ENCODE measurements around the gene PGGHG. TPM values are rescaled to one million over a fixed set of nuclear protein-coding genes. Genes with fewer than 3 reads are reported as not detected.
A peak's percentile ranks its signal among the peaks of the same experiment; 100 is the strongest.

PGGHG gene
- total and polyA plus RNA-seq, 2 of the 13 experiments (the other 11 are each of a cell fraction or from before 2014, with no cell fraction given), result 5.9 to 14.8 TPM

- 0% methylated on average over 1 of the region's 8 CpGs for WGBS (ENCODE audit: low lambda C conversion rate)
- no peak for FAIRE-seq
- in situ Hi-C loops (cut with HindIII; ENCODE audit: extremely low pct_ligation_motif_present, low pct_unique_long_range_greater_than_20kb), result no loop called here
Observed at GRCh38 chr11:271319-271715, 17.6 kb upstream of the PGGHG start.

More at GRCh38 chr11:271319-271715, 17.6 kb upstream of the PGGHG start:
- no peak for DNase-seq (ENCODE audit: low spot score)
- Histone ChIP-seq H3K9ac (ENCODE audit: insufficient read depth, low read depth, low read length) (no peak overlapping the region), H4K20me1 (ENCODE audit: insufficient read depth, low read length) (no peaks in the 10 kb centered on the region), H3K4me2 (ENCODE audit: low read depth, low read length) (0 out of 2 replicates have a peak overlapping the region, but pooled peaks have one; percentile 41), H3K4me3 (replicated peaks in 1 of 3; ENCODE audit: insufficient read depth in 1 of 3, low read depth in 2 of 3, low read length in 3 of 3) (no peak overlapping the region), H3K79me2 (ENCODE audit: insufficient read depth, low read length) (no peaks in the 10 kb centered on the region), H3K27ac (ENCODE audit: extremely low read length, insufficient read depth, low read length) (no peak overlapping the region), H3K4me1 (ENCODE audit: insufficient read depth, low read length) (peaks cover 45% of the 10 kb centered on the region), H3K36me3 (replicated peaks in 1 of 2; ENCODE audit: control insufficient read depth in 1 of 2, insufficient read depth in 2 of 2, low read length in 2 of 2) (no peaks in the 10 kb centered on the region), H2AFZ (ENCODE audit: low read length) (no peak overlapping the region), H3K9me3 (ENCODE audit: low read length) (no peaks in the 10 kb centered on the region), H3K27me3 (ENCODE audit: control insufficient read depth in 1 of 2, insufficient read depth in 2 of 2, low read length in 2 of 2) (peaks cover 0 to 29% of the 10 kb centered on the region in 2 experiments; a peak in 3 of 5 replicates)
- CTCF ChIA-PET (ENCODE audit: low intra/inter-chr PET ratio, low total read pairs), result no interaction called here
- intact Hi-C loops (cut with micrococcal nuclease; ENCODE audit: unreplicated experiment), result no loop called here
- no peak for ATAC-seq
- no TSS peak for BruUV-seq (replicated peaks)
- TF ChIP-seq NFKB2 (CRISPR knock-in tag; IDR thresholded peaks at IDR 0.05; ENCODE audit: borderline replicate concordance) (no peak), SPEN (CRISPR knock-in tag; IDR thresholded peaks at IDR 0.05; ENCODE audit: low read depth) (no peak), ZNF687 (CRISPR knock-in tag; IDR thresholded peaks at IDR 0.05) (0 out of 2 replicates have a peak, but pooled peaks have one; percentile 7), RFX3 (CRISPR knock-in tag; IDR thresholded peaks at IDR 0.05) (no peak)
- POLR2A ChIA-PET, result no interaction called here
